NCI-H128 (cell line): ENCODE data around the gene THSD4.

Experiments used
- DNase-seq: peaks from one replicate; lab custom pipeline; 2025; ENCODE audit not compliant: unreplicated experiment; lab: John Stamatoyannopoulos, UW

THSD4 gene

DNA sequence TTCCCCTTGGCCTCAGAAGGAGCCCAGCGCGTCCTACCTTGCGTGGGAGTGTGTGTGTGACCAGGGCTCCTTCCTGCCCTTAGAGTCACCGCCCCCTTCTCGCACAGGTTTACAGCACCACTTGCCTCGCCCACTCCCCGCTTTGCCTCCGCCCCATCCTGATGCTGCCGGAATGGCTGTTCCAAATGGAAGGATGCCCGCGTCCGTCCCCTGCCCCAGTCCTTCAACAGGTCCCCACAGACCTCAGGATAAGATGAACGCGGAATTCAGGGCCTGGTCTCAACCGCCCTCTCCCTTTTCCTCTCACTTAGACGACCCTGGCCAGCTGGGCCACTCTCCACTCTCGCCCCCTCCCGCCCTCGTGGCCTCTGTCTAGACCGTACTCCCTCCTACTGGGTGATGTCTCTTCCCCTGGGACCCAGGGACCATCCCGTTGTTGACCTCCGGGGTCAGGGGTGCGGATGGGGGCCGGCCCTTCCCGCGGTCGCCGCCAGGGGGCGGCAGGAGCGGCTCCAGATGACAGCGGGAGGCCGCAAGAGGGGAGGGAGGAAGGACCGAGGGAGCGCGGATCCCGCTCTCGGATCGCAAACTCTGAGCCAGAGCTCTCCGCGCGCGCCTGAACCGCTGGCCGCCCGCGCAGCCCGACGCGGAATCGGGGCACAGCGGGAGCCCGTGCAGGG lies at the start of gene THSD4:
THSD4 (plus strand) TSS at position 585 of the 680 bp plus-strand sequence.
- DNase-seq, result peak; percentile 6

DNA sequence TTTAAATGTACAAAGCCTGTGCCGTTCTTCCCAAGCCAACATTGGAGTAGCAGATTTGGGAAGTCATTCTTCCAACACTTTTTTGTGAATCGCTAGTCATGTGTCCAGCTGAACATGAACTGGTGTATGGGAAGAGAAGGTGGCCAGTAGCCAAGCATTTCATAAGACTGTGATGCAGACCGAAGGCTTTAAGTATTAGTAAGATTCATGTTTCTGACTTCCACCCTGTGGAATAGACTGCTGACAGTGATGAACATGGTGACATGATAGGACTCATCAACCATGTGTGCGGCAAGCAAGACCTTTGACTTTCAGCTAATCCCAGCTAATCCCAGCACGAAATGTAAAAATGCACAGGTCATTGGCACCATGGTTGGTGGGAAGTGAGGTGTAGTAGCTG lies 48.3 kb upstream of the THSD4 start:
- no peak for DNase-seq

DNA sequence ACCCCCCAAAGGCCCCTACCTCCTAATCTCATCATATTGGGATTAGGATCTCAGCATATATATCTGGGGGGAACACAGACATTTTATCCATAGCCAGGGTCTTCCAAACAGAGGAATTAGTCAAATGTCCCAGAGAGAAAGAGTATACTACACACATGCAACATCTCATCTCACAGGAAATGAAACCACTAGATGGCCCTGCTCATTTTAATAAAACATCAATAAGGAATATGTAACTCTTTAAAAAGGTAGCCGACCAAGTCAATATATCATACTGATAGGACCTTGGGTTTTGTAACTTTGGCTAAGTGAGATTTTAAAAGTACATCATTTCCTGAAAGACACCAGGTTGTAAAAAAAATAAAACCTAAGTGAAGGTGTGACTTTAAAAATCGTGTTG lies 45.6 kb upstream of the THSD4 start:
- DNase-seq, result no peak

DNA sequence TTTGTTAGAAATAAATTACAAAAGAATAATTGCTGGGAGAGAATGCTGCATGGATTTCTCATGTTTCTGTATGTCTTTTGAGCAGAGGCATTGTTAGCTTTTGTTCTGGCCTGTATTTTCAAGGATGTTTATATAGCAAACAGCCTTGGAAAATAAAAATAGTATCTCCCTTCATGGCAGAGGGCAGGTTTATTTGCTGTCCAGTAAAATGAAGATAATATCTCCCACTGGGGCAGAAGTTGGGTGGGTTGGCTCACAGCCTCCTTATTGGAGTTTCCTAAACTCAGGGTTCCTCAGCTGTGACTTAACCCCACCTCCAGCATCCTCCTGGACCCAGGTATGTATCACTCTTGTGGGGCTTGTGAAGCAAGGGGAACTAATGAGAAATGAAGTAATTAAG lies 43.7 kb upstream of the THSD4 start:
- DNase-seq, result no peak

DNA sequence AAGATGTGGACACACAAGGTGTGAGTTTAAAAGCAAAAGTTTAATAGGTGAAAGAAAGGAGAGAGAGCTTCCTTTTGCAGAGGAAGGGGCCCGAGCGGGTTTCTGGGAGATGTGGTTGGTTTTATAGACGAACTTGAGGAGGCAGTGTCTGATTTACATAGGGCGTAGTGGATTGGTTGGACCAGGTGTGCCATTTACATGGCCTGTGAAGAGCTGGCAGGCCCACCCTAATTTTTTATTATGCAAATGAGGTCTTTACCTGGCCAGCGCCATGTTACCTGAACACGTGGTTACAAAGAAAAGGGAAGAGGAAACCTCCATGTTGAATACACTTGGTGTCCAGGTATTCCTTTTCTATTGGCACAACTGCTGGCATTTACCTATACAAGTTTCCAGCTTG lies 42.8 kb upstream of the THSD4 start:
- no peak for DNase-seq

DNA sequence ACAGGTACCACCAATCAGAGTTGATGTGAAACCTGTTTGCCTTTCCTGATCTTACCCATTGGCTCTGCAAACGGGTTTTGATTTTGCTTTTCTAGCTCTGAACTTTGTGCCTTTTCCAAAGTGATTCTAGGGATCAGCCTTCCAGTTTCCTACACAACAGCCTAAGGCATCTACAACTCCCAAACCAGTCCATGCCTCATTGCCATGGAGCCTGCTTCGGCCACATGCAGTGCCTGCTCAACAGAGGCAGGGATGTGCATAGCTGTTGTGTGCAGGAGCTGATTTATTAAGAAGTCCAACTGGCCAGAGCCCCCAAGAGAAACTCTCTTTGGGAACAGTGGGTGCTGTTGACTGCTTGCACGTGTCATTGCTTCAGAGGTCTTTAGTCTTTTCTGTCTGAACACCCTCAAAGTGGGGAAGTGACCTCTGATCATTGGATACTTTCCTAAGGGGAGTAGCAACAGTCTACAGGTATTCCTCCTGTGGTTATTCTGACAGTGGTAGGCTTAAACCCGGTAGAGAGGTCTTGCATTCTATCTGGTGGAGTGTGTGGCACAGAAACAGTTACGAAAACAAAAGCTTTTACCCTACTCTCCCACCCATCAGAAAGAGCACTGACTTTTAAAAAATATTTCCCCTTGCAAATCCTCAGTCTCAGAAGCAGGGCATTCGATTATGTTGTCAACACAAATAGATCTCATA lies 36.6 kb upstream of the THSD4 start:
- DNase-seq, result no peak

DNA sequence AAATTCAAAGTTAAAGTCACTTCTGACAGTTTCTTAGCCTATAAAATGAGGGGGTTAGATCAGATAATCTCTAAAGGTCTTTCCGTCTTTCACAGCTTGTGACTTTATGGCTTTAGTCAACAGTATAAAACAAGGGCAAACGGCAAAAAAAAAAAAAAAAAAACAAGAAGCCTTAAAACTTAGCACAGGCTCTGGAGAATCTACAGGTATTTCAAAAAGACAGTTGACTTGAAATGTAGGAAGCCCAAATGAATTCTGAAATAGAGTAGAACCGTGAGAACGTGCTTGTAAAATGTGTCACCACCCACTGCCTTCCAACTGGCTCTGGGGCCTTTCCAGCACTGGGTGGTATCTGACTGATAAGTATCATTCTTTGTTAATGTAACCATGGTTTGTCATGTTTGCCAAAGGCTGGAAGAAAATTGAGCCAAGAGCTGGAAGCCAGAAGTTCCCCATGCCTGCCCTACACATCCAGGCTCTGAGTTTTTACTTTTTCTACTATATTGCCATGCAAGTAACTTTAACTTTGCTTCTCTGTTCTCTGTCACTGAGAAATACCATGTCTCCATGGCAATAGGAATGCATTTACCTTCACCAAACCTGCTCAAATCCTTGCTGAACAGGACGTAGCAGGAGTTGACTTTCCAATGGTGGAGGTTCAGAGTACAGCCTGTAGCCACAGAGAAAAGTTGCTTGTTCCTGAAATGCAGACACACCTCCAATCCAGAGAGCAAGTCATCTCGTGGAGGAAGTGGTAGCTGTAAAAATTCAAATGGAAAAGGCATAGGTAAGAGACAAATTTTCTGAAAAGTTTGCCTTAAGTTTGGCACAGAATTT lies 35.8 kb upstream of the THSD4 start:
- DNase-seq, result no peak

DNA sequence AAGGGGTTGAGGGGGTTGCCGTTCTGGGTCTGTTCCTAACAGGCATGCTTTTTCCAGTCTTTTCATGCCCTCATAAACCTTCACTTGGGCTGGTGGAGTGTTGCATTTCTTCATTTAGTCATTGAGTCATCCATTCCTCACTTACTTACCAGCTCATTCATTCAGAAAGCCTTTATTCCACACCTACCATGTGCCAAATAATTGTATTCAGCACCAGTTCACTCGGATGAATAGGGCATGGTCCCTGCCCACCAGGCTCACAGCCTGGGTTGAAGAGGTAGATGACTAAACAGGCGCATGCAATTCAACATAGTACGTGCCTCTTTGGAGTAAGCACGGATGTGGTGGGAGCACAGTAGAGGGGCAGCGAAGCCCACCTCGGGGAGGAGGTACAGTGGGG lies 35.1 kb upstream of the THSD4 start:
- no peak for DNase-seq

DNA sequence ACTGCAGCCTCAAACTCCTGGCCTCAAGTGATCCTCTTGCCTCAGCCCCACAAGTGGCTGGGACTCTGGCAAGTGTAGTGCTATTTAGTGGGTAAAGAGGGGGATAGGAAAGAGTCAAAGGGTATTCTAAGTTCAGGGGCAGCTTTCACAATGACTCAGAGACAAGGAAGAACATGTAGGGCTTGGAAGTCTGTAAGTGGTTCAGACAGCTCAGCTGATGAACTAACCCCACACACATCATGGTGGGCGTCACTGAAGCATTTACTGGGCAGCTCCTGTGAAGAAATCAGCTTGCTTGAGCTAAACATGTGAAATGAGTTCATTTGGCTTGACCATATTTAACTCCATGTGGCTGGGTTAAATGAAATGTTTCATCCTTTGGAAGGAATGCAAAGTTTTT lies 34.6 kb upstream of the THSD4 start:
- no peak for DNase-seq

DNA sequence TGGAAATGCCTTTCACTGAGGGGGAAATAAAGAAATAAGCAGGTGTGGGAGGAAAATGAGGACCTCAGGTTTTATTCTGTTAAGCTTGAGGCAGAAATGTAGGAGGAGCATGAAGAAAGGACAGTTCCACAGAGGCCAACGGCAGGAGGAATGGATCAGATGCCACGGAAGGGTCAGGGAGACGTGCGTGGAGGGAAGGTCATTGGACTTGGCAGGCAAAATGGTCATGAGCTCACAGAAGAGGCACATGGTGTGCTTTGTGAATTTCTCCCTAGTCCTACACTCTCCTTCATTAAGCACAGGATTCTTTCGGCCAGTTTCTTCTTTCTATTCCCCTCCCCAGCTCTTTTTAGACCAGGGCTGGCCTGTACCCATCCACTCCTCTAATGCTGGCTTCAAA lies 32.5 kb upstream of the THSD4 start:
- DNase-seq, result no peak

DNA sequence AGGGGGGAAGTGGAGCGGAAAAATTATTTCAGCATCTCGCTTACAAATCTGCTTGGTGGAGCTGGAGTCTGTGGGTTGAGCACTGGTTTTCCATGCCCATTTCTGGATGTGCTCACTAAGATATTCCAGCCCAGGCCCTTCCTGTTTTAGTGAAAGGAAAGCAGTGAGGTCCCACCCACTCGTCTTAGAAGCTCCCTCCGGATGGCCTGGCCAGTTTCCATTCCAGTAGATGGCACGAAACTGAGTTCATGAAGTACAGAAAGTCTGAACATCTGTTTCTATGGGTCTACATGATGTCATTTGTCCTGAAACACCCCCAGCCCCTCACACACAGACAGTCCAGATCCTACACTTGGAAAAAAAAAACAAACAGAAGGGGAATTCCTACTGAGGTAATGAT lies 31.9 kb upstream of the THSD4 start:
- no peak for DNase-seq

DNA sequence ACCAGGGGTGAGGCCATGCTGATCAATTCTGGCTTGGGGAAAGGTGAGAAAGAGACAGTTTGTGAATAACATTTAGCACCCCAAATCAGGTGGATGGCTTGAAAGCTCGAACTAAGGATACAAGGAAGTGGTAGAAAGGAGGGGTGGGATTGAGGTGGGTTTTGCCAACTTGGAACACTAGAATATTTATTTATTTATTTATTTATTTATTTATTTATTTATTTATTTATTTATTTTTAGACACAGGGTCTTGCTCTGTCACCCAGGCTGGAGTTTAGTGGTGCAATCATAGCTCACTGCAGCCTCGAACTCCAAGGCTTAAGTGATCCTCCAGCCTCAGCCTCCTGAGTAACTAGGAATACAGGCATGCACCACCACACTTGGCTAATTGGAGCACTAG lies 31.0 kb upstream of the THSD4 start:
- no peak for DNase-seq

DNA sequence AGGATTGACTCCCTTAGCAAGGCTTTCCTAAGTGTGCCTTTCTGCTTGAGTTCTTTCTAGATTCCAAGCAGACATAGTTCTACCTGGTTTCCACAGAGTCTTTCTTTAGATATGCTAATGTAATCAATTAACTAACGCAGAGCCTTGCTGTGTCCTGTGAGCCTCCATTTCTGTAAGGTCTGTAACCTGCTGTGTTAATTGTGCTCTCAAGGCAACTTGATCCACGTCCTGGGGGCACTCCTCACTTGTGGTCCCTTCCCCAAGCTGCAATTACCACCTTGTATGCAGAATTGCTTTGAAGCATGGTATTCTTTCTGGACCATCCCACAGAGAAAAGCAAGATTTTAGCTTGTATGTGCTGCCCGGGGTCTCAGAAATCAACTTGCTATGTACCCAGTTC lies 29.5 kb upstream of the THSD4 start:
- DNase-seq, result no peak

DNA sequence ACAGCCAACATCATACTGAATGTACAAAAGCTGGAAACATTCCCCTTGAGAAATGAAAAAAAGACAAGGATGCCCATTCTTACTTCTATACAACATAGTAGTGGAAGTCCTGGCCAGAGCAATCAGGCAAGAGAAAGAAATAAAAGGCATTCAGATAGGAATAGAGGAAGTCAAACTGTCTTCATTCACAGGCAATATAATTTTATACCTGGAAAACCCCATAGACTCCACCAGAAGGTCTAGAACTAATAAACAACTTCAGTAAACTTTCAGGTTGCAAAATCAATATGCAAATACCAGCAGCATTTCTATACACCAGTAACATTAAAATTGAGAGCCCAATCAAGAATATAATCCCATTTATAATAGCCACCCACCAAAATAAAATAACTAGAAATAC lies 27.1 kb upstream of the THSD4 start:
- DNase-seq, result no peak

DNA sequence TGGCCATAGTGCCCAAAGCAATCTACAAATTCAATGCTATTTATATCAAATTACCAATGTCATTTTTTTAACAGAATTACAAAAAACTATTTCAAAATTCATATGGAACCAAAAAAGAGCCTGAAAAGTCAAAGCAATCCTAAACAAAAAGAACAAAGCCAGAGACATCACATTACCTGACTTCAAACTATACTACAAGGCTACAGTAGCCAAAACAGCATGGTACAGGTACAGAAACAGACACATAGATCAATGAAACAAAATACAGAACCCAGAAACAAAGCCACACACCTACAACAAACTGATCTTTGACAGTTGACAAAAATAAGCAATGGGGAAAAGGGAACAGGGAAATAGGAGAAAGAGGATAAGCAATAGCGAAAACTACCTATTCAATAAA lies 26.6 kb upstream of the THSD4 start:
- DNase-seq, result no peak

DNA sequence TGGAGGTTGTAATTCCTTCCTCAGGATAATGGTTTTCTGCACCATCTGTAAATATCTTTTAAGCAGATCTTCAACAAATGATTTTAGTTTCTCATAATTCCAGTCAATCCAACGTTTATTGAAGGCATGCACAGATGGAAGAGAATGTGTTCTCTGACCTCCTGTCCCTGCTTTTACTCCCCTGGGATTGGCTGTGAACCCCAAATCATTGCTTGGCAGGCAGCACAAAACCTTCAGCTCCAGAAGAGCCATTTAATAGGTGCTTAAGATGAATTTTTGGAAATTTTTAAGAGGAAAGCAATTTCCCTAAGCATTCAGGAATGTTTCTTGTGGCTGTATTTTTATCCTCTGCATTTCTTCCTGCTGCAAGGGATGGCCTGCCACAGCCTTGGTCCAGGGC lies 25.5 kb upstream of the THSD4 start:
- DNase-seq, result no peak

DNA sequence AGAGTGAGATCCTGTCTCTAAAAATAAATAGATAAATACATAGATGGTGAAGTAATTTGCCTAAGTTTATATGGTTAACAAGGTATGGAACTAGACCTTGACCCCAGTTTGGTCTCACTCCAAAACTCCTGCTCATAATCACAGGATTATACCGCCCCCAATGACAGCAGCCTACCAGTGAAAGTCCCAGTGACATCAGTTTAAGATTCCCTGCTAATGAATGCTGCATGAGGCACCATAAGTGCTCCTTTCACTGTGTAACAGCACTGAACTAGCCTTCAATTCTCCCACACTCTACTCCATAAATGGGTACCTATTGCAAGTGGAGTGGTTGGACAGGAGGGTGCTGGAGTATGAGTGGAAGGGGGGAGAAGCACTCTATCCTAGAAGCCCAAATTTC lies 23.7 kb upstream of the THSD4 start:
- DNase-seq, result no peak

DNA sequence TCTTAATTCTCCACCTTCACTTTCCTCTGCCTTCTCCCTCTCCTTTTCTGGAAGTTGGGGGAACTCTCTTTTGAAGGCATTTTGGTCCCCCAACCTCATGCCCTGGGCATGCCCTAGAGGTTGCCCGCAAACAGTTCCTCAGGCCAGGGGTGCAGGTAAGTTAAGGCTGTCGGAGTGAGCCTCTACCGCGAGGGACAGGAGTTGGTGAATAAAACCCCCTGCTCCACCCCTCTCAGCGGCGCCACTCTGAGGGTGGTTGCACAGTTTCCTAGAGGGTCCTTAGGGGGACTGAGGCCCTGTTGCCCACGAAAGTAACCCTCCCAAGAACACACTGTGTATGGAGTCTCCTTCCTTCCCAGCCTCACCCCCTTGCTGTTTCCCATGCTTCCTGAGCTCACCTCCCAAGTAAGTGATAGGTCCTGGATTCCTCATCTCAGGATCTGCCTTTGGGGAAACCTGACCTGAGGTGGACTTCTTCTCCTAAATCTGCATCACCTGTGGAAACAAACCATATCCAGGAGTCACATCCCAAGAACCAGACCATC lies 23.1 kb upstream of the THSD4 start:
- no peak for DNase-seq

DNA sequence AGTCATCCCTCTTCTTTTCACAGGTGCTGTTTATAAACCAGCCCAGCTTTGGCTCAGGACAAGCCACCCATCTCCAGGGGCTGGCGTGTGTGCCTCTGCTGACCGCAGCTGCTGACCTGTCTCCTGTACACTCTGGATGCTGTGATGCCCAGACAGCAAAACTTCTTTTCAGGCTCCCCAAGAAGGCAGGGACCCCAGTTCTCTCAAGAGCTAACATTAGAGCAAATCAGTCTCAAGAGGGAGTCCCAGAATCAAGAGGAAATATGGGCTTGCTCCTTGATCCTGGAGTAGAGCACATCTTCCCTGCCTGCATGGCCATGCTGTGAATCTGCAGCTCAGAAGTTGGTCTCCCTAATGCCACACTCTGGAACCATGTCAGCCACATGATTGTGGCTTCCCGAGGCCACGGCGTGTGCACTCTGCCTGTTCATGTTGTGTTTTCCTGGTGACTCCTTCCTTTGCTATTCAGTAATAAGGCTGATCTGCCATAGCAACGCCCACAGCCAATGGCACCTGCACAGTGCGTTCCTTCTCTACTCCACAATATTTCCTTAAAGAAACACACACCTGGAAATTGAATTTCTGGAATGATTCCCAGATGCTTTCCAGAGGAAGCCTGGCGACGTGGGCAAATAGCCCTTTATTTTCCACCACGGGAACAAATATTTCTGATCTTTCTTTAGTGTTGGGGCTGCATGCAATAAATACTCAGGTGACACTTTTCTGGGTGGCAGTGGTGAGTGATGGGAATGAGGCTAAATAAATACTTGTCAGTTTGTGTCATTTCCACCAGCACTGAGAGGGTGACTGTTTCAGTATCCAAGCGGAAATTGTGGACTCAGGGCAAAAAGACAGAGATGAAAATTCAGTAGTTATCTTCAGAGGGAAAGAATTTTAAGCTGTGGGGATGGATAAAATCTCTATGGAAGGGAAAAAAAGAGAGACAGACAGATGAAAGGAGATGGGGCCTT lies 21.9 kb upstream of the THSD4 start:
- DNase-seq, result no peak

DNA sequence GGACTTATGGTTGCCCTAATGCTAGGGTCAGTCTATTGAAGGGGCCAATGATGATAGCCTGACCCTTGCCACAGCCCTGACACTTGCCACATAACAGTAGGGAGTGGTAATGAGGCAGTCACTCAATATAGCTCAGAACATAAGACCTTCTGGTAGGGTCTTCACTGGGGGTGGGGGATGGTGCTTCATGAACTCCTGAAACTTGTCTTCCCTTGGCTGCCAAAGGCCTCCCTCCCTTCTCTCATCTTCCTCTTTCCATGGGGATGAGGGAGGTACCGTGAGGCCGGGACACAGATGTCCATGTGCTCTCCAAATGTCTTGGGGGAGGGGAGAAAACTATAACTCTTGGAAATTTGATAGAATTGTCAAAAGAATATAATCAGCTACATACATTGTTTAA lies 21.1 kb upstream of the THSD4 start:
- DNase-seq, result no peak

DNA sequence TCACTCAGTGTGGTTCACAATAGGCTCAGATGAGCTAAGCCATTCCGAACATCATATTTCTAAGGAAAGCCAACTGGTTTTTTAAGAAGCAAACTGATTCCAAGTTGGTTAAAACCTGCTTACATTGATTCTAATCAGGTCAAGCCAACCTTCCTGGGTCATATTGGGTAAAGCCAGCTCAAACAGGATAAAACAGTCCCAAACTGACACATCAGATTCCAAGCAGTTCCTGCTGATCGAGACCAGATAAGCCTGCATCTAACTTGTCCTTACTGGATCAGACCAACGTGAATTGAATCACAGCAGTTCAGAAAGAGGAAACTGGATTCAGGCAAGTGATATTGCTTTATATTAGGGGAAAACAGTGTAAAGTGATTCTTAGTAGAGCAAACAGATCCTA lies 18.6 kb upstream of the THSD4 start:
- no peak for DNase-seq
